Heart left ventricle (tissue), 16 donors: ENCODE measurements around the gene AAMP. TPM values are rescaled to one million over a fixed set of nuclear protein-coding genes. Genes with fewer than 3 reads are reported as not detected.
A peak's percentile ranks its signal among the peaks of the same experiment; 100 is the strongest.

Source experiments
- ATAC-seq, 4 donors: fragments of 200-7000 bp; cut with Tn5 transposase; one replicate each; pipeline ENCODE4 v1.9.1; 2020 to 2022; ENCODE audit warnings: moderate library complexity in 4 of 4, mild to moderate bottlenecking in 3 of 4, moderate number of reproducible peaks in 1 of 4
- DNase-seq, 5 donors: peaks; one replicate each; pipeline ENCODE4 v3.0.0-alpha.2; 2020
- H3K27ac ChIP-seq, 12 donors: fragments of 200-600 bp; sonication (generic) in 4 of 12; one replicate each; pipeline versions ENCODE4 v1.5.0 to v1.8.0; 2016 to 2022; ENCODE audit warnings: mild to moderate bottlenecking in 2 of 12
- H3K27me3 ChIP-seq, 9 donors: fragments of 200-600 bp; sonication (generic) in 2 of 9; one replicate each; pipeline versions ENCODE4 v1.5.1 to v1.8.0; 2016 to 2022; ENCODE audit warnings: mild to moderate bottlenecking in 3 of 9
- H3K36me3 ChIP-seq, 9 donors: fragments of 200-600 bp; sonication (generic) in 2 of 9; one replicate each; pipeline versions ENCODE4 v1.5.0 to v1.8.0; 2018 to 2022; ENCODE audit warnings: mild to moderate bottlenecking in 2 of 9
- H3K4me1 ChIP-seq, 12 donors: fragments of 200-600 bp; sonication (generic) in 4 of 12; one replicate each; pipeline versions ENCODE4 v1.5.0 to v1.8.0; 2016 to 2022; ENCODE audit warnings: mild to moderate bottlenecking in 3 of 12
- H3K4me3 ChIP-seq, 12 donors: fragments of 200-600 bp; sonication (generic) in 4 of 12; one replicate each; pipeline versions ENCODE4 v1.5.0 to v1.8.0; 2017 to 2022; ENCODE audit warnings: mild to moderate bottlenecking in 9 of 12, moderate library complexity in 4 of 12
- H3K9me3 ChIP-seq, 12 donors: fragments of 200-600 bp; sonication (generic) in 4 of 12; one replicate each; pipeline versions ENCODE4 v1.5.0 to v1.8.0; 2016 to 2022; ENCODE audit warnings: mild to moderate bottlenecking in 1 of 12
- POLR2A ChIP-seq, 2 donors: fragments of 450-650 bp; IDR thresholded peaks; one replicate each; pipeline ENCODE4 v1.6.1; 2017; ENCODE audit warnings: antibody characterized with exemption in 2 of 2, mild to moderate bottlenecking in 2 of 2, moderate library complexity in 2 of 2
- WGBS, 4 donors: extraction: QIAGEN DNeasy Blood & Tissue Kit in 2 of 4; methylation state at CpG; one replicate each; pipeline versions ENCODE4 v1.1.5 to v1.1.7; 2013 to 2018; 5-methylcytosine and 5-hydroxymethylcytosine counted together
- intact Hi-C, 10 donors: fragments of 100-400 bp; cut with DNase I; formaldehyde crosslinking; loops; one replicate each; pipeline versions ENCODE4 v1.11.1 to v1.14.2; 2022
- polyA plus RNA-seq, 2 donors: library from polyadenylated mRNA; stranded (reverse); fragments of 200-250 nt; gene quantifications; one replicate each; pipeline ENCODE4 v1.2.3, GENCODE V29; 2013
- total RNA-seq, 9 donors: library from RNA; depleted of rRNA in 2 of 9; stranded (reverse); fragments of >200 nt in 2 of 9; fragmentation: NEBNext Ultra II Directional in 3 of 9; extraction: Animal tissue kit (Norgen Biotek cat#: 25700) in 3 of 9; gene quantifications; one replicate each; pipeline versions ENCODE4 v1.1.0 to v1.2.4, GENCODE V29; 2016 to 2023
- TF ChIP-seq, protein P1 (sequence below), 12 donors: fragments of 200-600 bp; sonication (generic) in 4 of 12; IDR thresholded peaks; one replicate each; pipeline versions ENCODE4 v1.5.0 to v1.8.0; 2018 to 2022; ENCODE audit warnings: antibody characterized with exemption in 12 of 12, mild to moderate bottlenecking in 5 of 12
- donor health status: ischemic (EF 13 %, LVEDD 7.1; RV severe dilation, severe dysfunction).
- donor health status: healthy with polysubstance abuse.
- donor health status: DM: no; HTN: yes; CAD: no.
- donor health status: DM: no; HTN: no; CAD: no.
- donor health status: ischemic (EF 25% LVEDD 6.9; RV normal size, moderate dysfunction).
- donor health status: ischemic (EF 25% LVEDD 5.7; RV mildly dilated, moderate dysfunction).
- donor health status: healthy.
- donor health status: DM: yes; HTN: yes; CAD: no.
- donor health status: ischemic (EF 35%, LVEDD 5.7; RV mildly dilated, moderate dysfunction).
- donor health status: nonischemic (EF 11% LVEDD 7.7; RV severe dilation, severe dysfunction).
- donor health status: DM: yes; HTN: yes; CAD: no.
- donor health status: PGD.
- donor health status: ischemic (EF 29% LVEDD 5.4; RV normal size, mild dysfunction).
- donor health status: nonischemic (EF 23%, LVEDD 6.1; RV moderate dilation, normal function).

The AAMP gene
- total and polyA plus RNA-seq, 11 donors: 51.6 to 150 (median 58.6) TPM

DNA sequence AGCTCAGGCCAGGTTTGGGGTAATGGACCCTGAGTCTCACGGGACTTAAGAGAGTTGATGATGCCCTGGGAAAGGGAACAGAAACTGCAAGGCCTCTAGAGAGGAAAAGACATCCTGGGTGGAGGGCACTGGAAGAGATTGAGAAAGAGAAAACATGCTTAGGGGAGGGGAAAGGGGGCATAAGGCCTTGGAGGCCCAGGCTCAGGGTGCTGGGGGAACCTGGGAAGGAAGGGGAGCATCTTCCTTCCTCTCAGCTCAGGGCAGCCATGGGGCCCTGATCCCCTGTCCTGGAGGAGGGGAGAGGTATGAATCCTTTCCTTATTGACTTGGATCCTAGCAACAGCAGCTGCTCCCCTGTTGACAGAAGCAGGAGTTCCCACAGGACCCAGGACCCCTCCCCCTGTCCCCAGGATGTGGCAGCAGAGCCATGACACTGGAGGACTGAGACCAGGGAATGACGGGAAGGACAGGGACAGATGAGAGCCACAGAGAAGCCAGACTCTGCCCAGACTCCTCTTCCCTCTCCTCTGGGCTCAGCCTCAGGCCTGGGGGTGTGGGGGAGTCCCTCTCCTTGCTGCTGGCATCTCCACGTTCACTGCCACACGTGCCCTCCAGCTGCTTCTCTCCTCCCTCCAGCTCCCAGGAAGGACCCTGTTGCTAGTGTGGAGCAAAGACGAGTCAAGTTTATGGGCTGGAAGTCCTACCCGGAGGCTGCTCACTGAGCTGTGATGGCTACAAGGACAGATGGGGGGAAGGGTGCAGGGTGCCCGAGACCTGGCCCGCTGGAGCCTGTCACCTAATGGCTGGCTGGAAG, 8.3 kb downstream of the AAMP start:
- no peaks in the 10 kb centered on the region for H3K9me3 ChIP-seq
- H3K36me3 ChIP-seq: peaks cover 0 to 48% (median 36%) of the 10 kb centered on the region in 9 donors
- H3K27ac ChIP-seq: peak overlapping the region in 11 of 12 donors; percentile 58 to 92 (median 88)
- intact Hi-C loops: loop anchor here in 2 of 10 donors (5.0 to 10.0 kb wide), 3 partner anchors 34 to 74 kb away; partner anchors contain the start of gene ARPC2 (in 1 of the 2)
- H3K4me3 ChIP-seq: peak overlapping the region in 2 of 12 donors; percentile 0 to 30
- no peak for DNase-seq
- peaks cover 3 to 81% (median 57%) of the 10 kb centered on the region in 12 donors for H3K4me1 ChIP-seq
- WGBS, 4 donors: 49 to 77% (median 67%) methylated on average over 5 to 8 of the region's 8 CpGs
- TF ChIP-seq, protein P1, sequence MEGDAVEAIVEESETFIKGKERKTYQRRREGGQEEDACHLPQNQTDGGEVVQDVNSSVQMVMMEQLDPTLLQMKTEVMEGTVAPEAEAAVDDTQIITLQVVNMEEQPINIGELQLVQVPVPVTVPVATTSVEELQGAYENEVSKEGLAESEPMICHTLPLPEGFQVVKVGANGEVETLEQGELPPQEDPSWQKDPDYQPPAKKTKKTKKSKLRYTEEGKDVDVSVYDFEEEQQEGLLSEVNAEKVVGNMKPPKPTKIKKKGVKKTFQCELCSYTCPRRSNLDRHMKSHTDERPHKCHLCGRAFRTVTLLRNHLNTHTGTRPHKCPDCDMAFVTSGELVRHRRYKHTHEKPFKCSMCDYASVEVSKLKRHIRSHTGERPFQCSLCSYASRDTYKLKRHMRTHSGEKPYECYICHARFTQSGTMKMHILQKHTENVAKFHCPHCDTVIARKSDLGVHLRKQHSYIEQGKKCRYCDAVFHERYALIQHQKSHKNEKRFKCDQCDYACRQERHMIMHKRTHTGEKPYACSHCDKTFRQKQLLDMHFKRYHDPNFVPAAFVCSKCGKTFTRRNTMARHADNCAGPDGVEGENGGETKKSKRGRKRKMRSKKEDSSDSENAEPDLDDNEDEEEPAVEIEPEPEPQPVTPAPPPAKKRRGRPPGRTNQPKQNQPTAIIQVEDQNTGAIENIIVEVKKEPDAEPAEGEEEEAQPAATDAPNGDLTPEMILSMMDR (IDR thresholded peaks at IDR 0.05): no peak
- TF ChIP-seq POLR2A (IDR thresholded peaks at IDR 0.05): no peak
- ATAC-seq: no peak
- no peaks in the 10 kb centered on the region for H3K27me3 ChIP-seq

DNA sequence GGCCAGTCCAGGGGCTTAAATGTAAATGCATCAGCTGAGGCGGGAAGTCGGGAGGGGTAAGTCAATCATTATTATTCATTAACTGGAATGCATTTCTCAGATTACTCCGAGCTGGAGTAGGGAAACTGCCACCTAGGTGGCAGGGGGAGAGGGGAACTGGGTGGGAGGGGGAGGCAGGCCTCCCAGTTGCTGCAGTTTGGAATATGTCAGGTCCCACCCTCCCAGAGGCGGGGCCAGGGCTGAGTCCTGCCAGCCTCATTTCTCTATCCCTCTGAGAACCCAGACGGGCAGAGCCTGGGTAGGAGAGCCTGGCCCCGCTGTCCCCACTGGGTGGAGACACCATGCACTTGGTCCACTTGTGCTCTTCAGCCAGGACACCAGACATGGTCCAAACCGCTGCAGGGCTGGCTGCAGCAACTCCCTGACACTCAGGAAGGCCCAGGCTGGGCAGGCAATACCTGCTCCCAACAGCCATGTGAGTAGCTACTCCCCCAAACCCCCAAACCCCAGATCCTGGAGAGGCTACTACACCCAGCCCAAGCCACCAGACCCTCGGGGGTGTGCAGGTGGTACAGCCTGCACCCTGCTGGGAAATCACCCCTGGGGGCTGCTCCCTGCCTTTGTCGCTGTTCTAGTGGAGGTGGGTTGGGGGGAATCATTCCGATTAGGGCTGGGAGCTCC, 9.1 kb downstream of the AAMP start, which contains the start of gene GPBAR1:
Gene GPBAR1, plus strand, starts transcription at position 274 of the 681 bp plus-strand sequence. CDS start 1,710 bp downstream, outside the sequence.
- Histone ChIP-seq H3K27ac (peak within 1 kb of the TSS; percentile 75 to 93 (median 88)), H3K9me3 (no peaks in the 10 kb centered on the region), H3K4me3 (peak within 1 kb of the TSS in 6 of 12 donors; percentile 0 to 30 (median 20)), H3K36me3 (peaks cover 0 to 48% (median 35%) of the 10 kb centered on the region in 9 donors), H3K4me1 (peaks cover 3 to 81% (median 57%) of the 10 kb centered on the region in 12 donors), H3K27me3 (no peaks in the 10 kb centered on the region)
- peak in 2 of 4 donors; percentile 11 to 27 for ATAC-seq
- peak in 3 of 5 donors; percentile 66 to 79 (median 68) for DNase-seq
- intact Hi-C loops: loop anchor here in 2 of 10 donors (5.0 to 10.0 kb wide), 3 partner anchors 34 to 74 kb away; partner anchors contain the start of gene ARPC2 (in 1 of the 2)
- peak in 1 of 2 donors; percentile 15 for TF ChIP-seq POLR2A (IDR thresholded peaks at IDR 0.05)
- TF ChIP-seq, protein P1 (IDR thresholded peaks at IDR 0.05): peak in 1 of 12 donors; percentile 5
- WGBS, 4 donors: 67 to 75% (median 69%) methylated on average over 9 to 10 of the region's 10 CpGs

DNA sequence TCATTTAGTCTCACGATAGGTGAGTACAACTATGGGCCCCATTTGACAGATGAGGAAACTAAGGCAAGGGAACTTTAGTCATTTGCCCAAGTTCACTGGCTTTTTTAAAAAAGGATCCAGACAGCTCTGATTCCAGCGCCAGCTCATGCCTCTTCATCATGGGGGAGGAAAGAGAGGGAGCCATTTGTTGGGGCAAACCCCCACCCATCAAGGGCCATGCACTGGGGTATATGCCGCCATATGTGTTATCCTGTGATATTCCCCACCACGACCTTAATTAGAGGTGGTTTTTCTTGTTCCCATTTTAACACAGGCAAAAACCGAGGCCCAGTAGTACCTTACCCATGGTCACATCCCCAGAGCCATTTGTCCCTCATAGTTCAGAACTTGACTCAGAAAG, 9.8 kb downstream of the AAMP start:
- H3K4me3 ChIP-seq: peak overlapping the region in 1 of 12 donors; percentile 23
- WGBS, 4 donors: 76 to 93% (median 87%) methylated on average over 5 of the region's 5 CpGs
- no peaks in the 10 kb centered on the region for H3K27me3 ChIP-seq
- DNase-seq (no peak), ATAC-seq (no peak)
- TF ChIP-seq, protein P1 (IDR thresholded peaks at IDR 0.05): no peak
- no peak for TF ChIP-seq POLR2A (IDR thresholded peaks at IDR 0.05)
- H3K4me1 ChIP-seq: peaks cover 3 to 81% (median 57%) of the 10 kb centered on the region in 12 donors
- intact Hi-C loops: loop anchor here in 2 of 10 donors (5.0 to 10.0 kb wide), 3 partner anchors 33 to 73 kb away; partner anchors contain the start of gene ARPC2 (in 1 of the 2)
- H3K9me3 ChIP-seq: no peaks in the 10 kb centered on the region
- peak overlapping the region; percentile 75 to 93 (median 88) for H3K27ac ChIP-seq
- peaks cover 0 to 48% (median 35%) of the 10 kb centered on the region in 9 donors for H3K36me3 ChIP-seq
